Endothelial cell of umbilical vein (primary cell): Measurements from ENCODE around the gene TDRD9. TPM values are rescaled to one million over a fixed set of nuclear protein-coding genes. Genes with fewer than 3 reads are reported as not detected.

Experiments used
- BruUV-seq: library from RNA; stranded (reverse); fragments of 400-500 nt; replicated peaks from 2 replicates; lab custom pipeline; 2021; lab: Mats Ljungman, UMichigan
- CTCF ChIA-PET: fragments of 300-600, 350-600 bp; sonication (Branson Sonifier 250); formaldehyde crosslinking; loops from one replicate; lab custom pipeline; 2021; ENCODE audit warnings: antibody characterized with exemption, inconsistent platforms; lab: Charles Lee
- POLR2A ChIA-PET: fragments of 300-600, 350-600 bp; sonication (Branson Sonifier 250); formaldehyde crosslinking; loops from one replicate; lab custom pipeline; 2021; ENCODE audit warnings: antibody characterized with exemption, inconsistent platforms; lab: Charles Lee
- DNase-seq: peaks from one replicate; pipeline ENCODE4 v3.0.0-alpha.2; 2011; ENCODE audit warnings: low read depth, low spot score
- FAIRE-seq: peaks from 2 replicates; lab custom pipeline; 2011; peaks lifted over from hg19 to GRCh38; lab: Jason Lieb, UNC
- H2AFZ ChIP-seq: 2 replicates; pipeline ENCODE4 v1.6.0; 2012; ENCODE audit warnings: low read depth, low read length, control low read depth, inconsistent platforms
- H3K27ac ChIP-seq: 2 replicates; pipeline ENCODE4 v1.5.1; 2011; ENCODE audit warnings: low read depth, mild to moderate bottlenecking, control low read depth, low read length, moderate library complexity; ENCODE audit not compliant: insufficient read depth
- H3K27me3 ChIP-seq, 2 experiments: 2 replicates each; pipeline versions ENCODE4 v1.6.0 to v1.6.1; 2011; ENCODE audit warnings: low read length in 2 of 2, mixed read lengths in 1 of 2; ENCODE audit not compliant: control insufficient read depth in 2 of 2, insufficient read depth in 2 of 2
- H3K36me3 ChIP-seq, 2 experiments: 2 replicates in 1 of 2; 3 replicates in 1 of 2; pipeline ENCODE4 v1.5.1; 2011; ENCODE audit warnings: low read length in 2 of 2, mild to moderate bottlenecking in 1 of 2, moderate library complexity in 1 of 2; ENCODE audit not compliant: control insufficient read depth in 2 of 2, insufficient read depth in 2 of 2; ENCODE audit errors: extremely low read depth in 1 of 2
- H3K4me1 ChIP-seq: 3 replicates; pipeline ENCODE4 v1.5.1; 2011; ENCODE audit warnings: mild to moderate bottlenecking, low read length; ENCODE audit not compliant: control insufficient read depth, insufficient read depth; ENCODE audit errors: extremely low read depth
- H3K4me2 ChIP-seq: 2 replicates; pipeline ENCODE4 v1.6.1; 2011; ENCODE audit warnings: low read length, control low read depth, mixed read lengths; ENCODE audit not compliant: insufficient read depth
- H3K4me3 ChIP-seq, 3 experiments: fragments of 200-600 bp in 1 of 3; sonication (generic), shearing (Covaris generic) in 1 of 3; replicated peaks in 1 of 3; 2 replicates each; pipeline ENCODE4 v1.5.1; 2011 to 2016; ENCODE audit warnings: control low read depth in 3 of 3, low read length in 3 of 3, mild to moderate bottlenecking in 2 of 3, inconsistent platforms in 1 of 3, low read depth in 1 of 3, moderate library complexity in 1 of 3; ENCODE audit not compliant: insufficient read depth in 1 of 3
- H3K79me2 ChIP-seq: 2 replicates; pipeline ENCODE4 v1.6.0; 2012; ENCODE audit warnings: low read length, inconsistent platforms; ENCODE audit not compliant: control insufficient read depth, insufficient read depth
- H3K9ac ChIP-seq: replicated peaks from 2 replicates; pipeline ENCODE3; 2011; ENCODE audit warnings: low read length, control low read depth; ENCODE audit not compliant: insufficient read depth; ENCODE audit errors: extremely low read depth
- H3K9me1 ChIP-seq: replicated peaks from 3 replicates; pipeline ENCODE4 v1.6.0; 2011; ENCODE audit warnings: mild to moderate bottlenecking, low read length; ENCODE audit not compliant: control insufficient read depth, insufficient read depth; ENCODE audit errors: extremely low read depth
- H3K9me3 ChIP-seq: replicated peaks from 2 replicates; pipeline ENCODE4 v1.5.1; 2012; ENCODE audit warnings: low read length, inconsistent platforms; ENCODE audit not compliant: control insufficient read depth, insufficient read depth
- H4K20me1 ChIP-seq: replicated peaks from 2 replicates; pipeline ENCODE3; 2011; ENCODE audit warnings: mild to moderate bottlenecking, low read length; ENCODE audit not compliant: control insufficient read depth, insufficient read depth; ENCODE audit errors: extremely low read depth
- EZH2 ChIP-seq: IDR thresholded peaks from 2 replicates; pipeline ENCODE4 v1.6.1; 2012; ENCODE audit warnings: borderline replicate concordance, low read depth, mild to moderate bottlenecking, moderate library complexity, low read length, inconsistent platforms; ENCODE audit not compliant: severe bottlenecking
- FOS ChIP-seq: IDR thresholded peaks from 2 replicates; pipeline ENCODE4 v1.6.1; 2011; ENCODE audit warnings: mild to moderate bottlenecking, low read length, moderate library complexity, borderline replicate concordance; ENCODE audit not compliant: insufficient read depth
- GATA2 ChIP-seq: IDR thresholded peaks from 2 replicates; pipeline ENCODE4 v1.7.0; 2011; ENCODE audit warnings: low read depth, mild to moderate bottlenecking, moderate library complexity, mixed read lengths, low read length; ENCODE audit not compliant: insufficient read length, insufficient read depth
- JUN ChIP-seq: IDR thresholded peaks from 2 replicates; pipeline ENCODE4 v1.6.1; 2011; ENCODE audit warnings: borderline replicate concordance, low read depth; ENCODE audit not compliant: insufficient read length, insufficient read depth
- MYC ChIP-seq: IDR thresholded peaks from one replicate; pipeline ENCODE4 v1.6.1; 2011; ENCODE audit warnings: mild to moderate bottlenecking, low read depth, low read length
- POLR2A ChIP-seq: IDR thresholded peaks from 2 replicates; pipeline ENCODE4 v1.6.1; 2012; ENCODE audit warnings: low read depth, mild to moderate bottlenecking, control low read depth, low read length
- POLR2AphosphoS5 ChIP-seq: IDR thresholded peaks from 2 replicates; pipeline ENCODE4 v1.6.1; 2012; ENCODE audit warnings: low read depth, mild to moderate bottlenecking, control low read depth, low read length, moderate library complexity; ENCODE audit not compliant: insufficient read depth
- dilution Hi-C: fragments of 300-500 bp; cut with MboI; formaldehyde crosslinking; loops from one replicate; pipeline ENCODE4 v1.15.0; 2019; ENCODE audit warnings: low sequenced_read_pairs; ENCODE audit not compliant: extremely low pct_ligation_motif_present
- intact Hi-C: fragments of 100-400 bp; cut with micrococcal nuclease; formaldehyde crosslinking; loops from one replicate; pipeline ENCODE4 v1.10.0; 2022
- polyA plus RNA-seq, 4 experiments: library from polyadenylated mRNA; depleted of rRNA in 3 of 4; stranded (reverse) in 3 of 4; unstranded in 1 of 4; fragments of >200 nt; gene quantifications; 2 replicates each; pipeline versions ENCODE4 v1.2.1 to v1.2.3, GENCODE V29; 2011 to 2012; ENCODE audit warnings: missing spikeins in 1 of 4
- total RNA-seq: library from RNA; stranded (reverse); gene quantifications from 2 replicates; pipeline ENCODE4 v1.2.3, GENCODE V29; 2021
- TF ChIP-seq, protein P1 (sequence below), 2 donors: IDR thresholded peaks; 1 replicate in 1 of 2; 2 replicates in 1 of 2; pipeline ENCODE4 v1.5.1; 2011; ENCODE audit warnings: low read length in 2 of 2, mild to moderate bottlenecking in 2 of 2, moderate library complexity in 2 of 2, control low read depth in 1 of 2, inconsistent platforms in 1 of 2, low read depth in 1 of 2; ENCODE audit not compliant: insufficient read depth in 1 of 2; ENCODE audit errors: extremely low read depth in 1 of 2
- TF ChIP-seq, protein P2 (sequence below): IDR thresholded peaks from 2 replicates; pipeline ENCODE4 v1.6.1; 2011; ENCODE audit not compliant: insufficient read depth, insufficient read length

The TDRD9 gene
- total and polyA plus RNA-seq, 2 donors (not counting 3 experiments of a cell fraction or from before 2014, with no cell fraction given) = 0.52 to 1.4 TPM

GRCh38 chr14:103892247-103892646 is 36.0 kb upstream of the TDRD9 start:
- DNase-seq (no peak), FAIRE-seq (no peak)
- intact Hi-C loops (no loop called here), dilution Hi-C loops (no loop called here)
- no peaks in the 10 kb centered on the region for H3K36me3 ChIP-seq
- no peak overlapping the region for H3K27ac ChIP-seq
- no peaks in the 10 kb centered on the region for H3K27me3 ChIP-seq
- no peak overlapping the region for H3K4me2 ChIP-seq
- peaks cover 7% of the 10 kb centered on the region for H3K4me1 ChIP-seq
- no peaks in the 10 kb centered on the region for H3K9me1 ChIP-seq
- H3K4me3 ChIP-seq = no peak overlapping the region
- no peaks in the 10 kb centered on the region for H3K9me3 ChIP-seq
- H3K79me2 ChIP-seq = no peaks in the 10 kb centered on the region
- no peak overlapping the region for H2AFZ ChIP-seq
- no peak overlapping the region for H3K9ac ChIP-seq
- TF ChIP-seq JUN (no peak), GATA2 (no peak)
- TF ChIP-seq, protein P1, sequence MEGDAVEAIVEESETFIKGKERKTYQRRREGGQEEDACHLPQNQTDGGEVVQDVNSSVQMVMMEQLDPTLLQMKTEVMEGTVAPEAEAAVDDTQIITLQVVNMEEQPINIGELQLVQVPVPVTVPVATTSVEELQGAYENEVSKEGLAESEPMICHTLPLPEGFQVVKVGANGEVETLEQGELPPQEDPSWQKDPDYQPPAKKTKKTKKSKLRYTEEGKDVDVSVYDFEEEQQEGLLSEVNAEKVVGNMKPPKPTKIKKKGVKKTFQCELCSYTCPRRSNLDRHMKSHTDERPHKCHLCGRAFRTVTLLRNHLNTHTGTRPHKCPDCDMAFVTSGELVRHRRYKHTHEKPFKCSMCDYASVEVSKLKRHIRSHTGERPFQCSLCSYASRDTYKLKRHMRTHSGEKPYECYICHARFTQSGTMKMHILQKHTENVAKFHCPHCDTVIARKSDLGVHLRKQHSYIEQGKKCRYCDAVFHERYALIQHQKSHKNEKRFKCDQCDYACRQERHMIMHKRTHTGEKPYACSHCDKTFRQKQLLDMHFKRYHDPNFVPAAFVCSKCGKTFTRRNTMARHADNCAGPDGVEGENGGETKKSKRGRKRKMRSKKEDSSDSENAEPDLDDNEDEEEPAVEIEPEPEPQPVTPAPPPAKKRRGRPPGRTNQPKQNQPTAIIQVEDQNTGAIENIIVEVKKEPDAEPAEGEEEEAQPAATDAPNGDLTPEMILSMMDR (IDR thresholded peaks at IDR 0.05; ENCODE audit: extremely low read depth in 1 of 2, insufficient read depth in 1 of 2, low read depth in 1 of 2, low read length in 2 of 2) = no peak
- ChIA-PET POLR2A (no interaction called here), CTCF (interaction anchor here (0.6 to 4.3 kb wide), 3 partner anchors 9 to 328 kb away, joined by 3 to 39 read pairs (median 3); no protein-coding TSS in a partner anchor)
- BruUV-seq = no TSS peak
- H4K20me1 ChIP-seq = no peaks in the 10 kb centered on the region

- H3K4me3 ChIP-seq = no peak overlapping the region
- no TSS peak for BruUV-seq
- ChIA-PET POLR2A (no interaction called here), CTCF (no interaction called here)
- TF ChIP-seq GATA2 = no peak
- TF ChIP-seq, protein P2, sequence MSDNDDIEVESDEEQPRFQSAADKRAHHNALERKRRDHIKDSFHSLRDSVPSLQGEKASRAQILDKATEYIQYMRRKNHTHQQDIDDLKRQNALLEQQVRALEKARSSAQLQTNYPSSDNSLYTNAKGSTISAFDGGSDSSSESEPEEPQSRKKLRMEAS = no peak
- TF ChIP-seq FOS = no peak
- no peak for TF ChIP-seq MYC
- TF ChIP-seq, protein P1 (IDR thresholded peaks at IDR 0.05; ENCODE audit: extremely low read depth in 1 of 2, insufficient read depth in 1 of 2, low read depth in 1 of 2, low read length in 2 of 2) = no peak
- TF ChIP-seq JUN = no peak
- TF ChIP-seq POLR2A = no peak
- TF ChIP-seq EZH2 = no peak
- no peak for TF ChIP-seq POLR2AphosphoS5
- no peak overlapping the region for H2AFZ ChIP-seq
- H4K20me1 ChIP-seq = no peaks in the 10 kb centered on the region
- FAIRE-seq (no peak), DNase-seq (no peak)
- H3K4me1 ChIP-seq = peaks cover 7% of the 10 kb centered on the region
- H3K79me2 ChIP-seq = no peaks in the 10 kb centered on the region
- no peaks in the 10 kb centered on the region for H3K9me3 ChIP-seq
- dilution Hi-C loops (no loop called here), intact Hi-C loops (no loop called here)
- H3K27me3 ChIP-seq = no peaks in the 10 kb centered on the region
- H3K4me2 ChIP-seq = no peak overlapping the region
- no peak overlapping the region for H3K27ac ChIP-seq
- H3K36me3 ChIP-seq = no peaks in the 10 kb centered on the region
- no peak overlapping the region for H3K9ac ChIP-seq
- H3K9me1 ChIP-seq = no peaks in the 10 kb centered on the region
These were observed 34.1 kb upstream of the TDRD9 start for GRCh38 chr14:103894034-103894722.
